Subcutaneous adipose tissue (tissue), 4 donors: Measurements from ENCODE around the gene MDFIC. TPM values are rescaled to one million over a fixed set of nuclear protein-coding genes. Genes with fewer than 3 reads are reported as not detected.

Source experiments
- CTCF ChIP-seq: fragments of 450-650 bp; IDR thresholded peaks from one replicate; pipeline ENCODE4 v1.5.1; 2016; ENCODE audit warnings: low read depth, mild to moderate bottlenecking, control low read depth, antibody characterized with exemption, moderate library complexity
- total RNA-seq, 4 donors: library from RNA; depleted of rRNA; stranded (reverse); fragments of >200 nt; gene quantifications; one replicate each; pipeline ENCODE4 v1.1.0, GENCODE V29; 2016

Gene MDFIC
- total RNA-seq, 4 donors from 2014 or later: 104 to 132 (median 123) TPM

- no peak for TF ChIP-seq CTCF
These were observed 12.2 kb downstream of the MDFIC start for GRCh38 chr7:114934086-114934485.

- TF ChIP-seq CTCF: no peak
These were observed 12.8 kb downstream of the MDFIC start for GRCh38 chr7:114934713-114935112.

GRCh38 chr7:114936471-114936870, 14.6 kb downstream of the MDFIC start:
- no peak for TF ChIP-seq CTCF

- no peak for TF ChIP-seq CTCF
These were observed 15.6 kb downstream of the MDFIC start for GRCh38 chr7:114937446-114937845.

DNA sequence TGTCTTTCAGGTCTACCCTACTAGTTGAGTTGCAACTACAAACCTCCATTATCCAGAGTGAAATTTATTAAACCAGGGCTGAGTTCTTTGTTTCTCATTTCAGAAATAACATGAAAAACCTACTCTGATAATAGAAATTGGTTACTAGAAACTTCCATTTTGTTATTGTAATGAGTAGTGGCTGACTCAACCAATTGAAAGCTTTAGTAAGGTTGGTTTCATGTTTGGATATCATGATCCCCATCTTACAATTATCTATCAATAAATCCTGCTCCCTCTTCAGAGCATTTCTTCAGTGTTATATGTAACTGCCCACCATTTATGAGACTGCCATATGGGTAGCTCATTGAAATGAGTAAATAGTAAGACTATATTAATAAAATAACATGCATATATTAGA, 16.9 kb downstream of the MDFIC start:
- TF ChIP-seq CTCF: no peak

- no peak for TF ChIP-seq CTCF
These were observed 17.7 kb downstream of the MDFIC start for GRCh38 chr7:114939484-114940097.

DNA sequence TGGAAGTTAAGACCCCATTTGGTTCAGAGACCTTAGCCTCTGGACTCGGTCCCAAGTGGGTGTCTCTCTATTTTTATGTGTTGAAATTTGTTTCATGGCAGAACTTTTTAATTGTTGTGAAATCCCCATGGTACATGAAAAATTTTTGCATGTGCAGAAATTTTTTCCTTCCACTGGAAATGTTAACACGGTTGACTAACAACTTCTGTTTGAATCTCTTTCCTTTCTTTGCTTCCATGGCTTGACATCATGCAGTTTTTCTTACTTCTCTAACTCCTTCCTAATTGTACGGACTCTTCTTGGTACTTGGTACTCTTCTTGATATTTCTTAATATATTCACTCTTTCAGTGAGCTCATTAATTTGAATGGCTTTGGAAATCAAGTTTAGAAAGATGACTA, 18.3 kb downstream of the MDFIC start:
- TF ChIP-seq CTCF: no peak
